Stimulated activated naive CD4-positive, alpha-beta T cell (primary cell): ENCODE measurements around the gene DDX25.

ENCODE experiments used
- DNase-seq, 6 experiments: peaks; one replicate each; lab custom pipeline; 2025; lab: John Stamatoyannopoulos, UW

Gene DDX25

GRCh38 chr11:125978181-125978716 is 73.9 kb downstream of the DDX25 start:
- DNase-seq, result no peak
